Activated naive CD8-positive, alpha-beta T cell (primary cell): ENCODE data around the gene ITFG1.

Experiments
- H3K27ac Mint-ChIP-seq: one replicate; pipeline ENCODE4 v1.8.0; 2021; ENCODE audit warnings: mixed read lengths
- H3K27me3 Mint-ChIP-seq: one replicate; pipeline ENCODE4 v1.8.0; 2021; ENCODE audit warnings: mixed read lengths
- H3K36me3 Mint-ChIP-seq: one replicate; pipeline ENCODE4 v1.8.0; 2021; ENCODE audit warnings: mixed read lengths
- H3K4me1 Mint-ChIP-seq: one replicate; pipeline ENCODE4 v1.8.0; 2021; ENCODE audit warnings: low read depth, mixed read lengths
- H3K4me3 Mint-ChIP-seq: one replicate; pipeline ENCODE4 v1.8.0; 2021; ENCODE audit warnings: mild to moderate bottlenecking, mixed read lengths
- H3K9me3 Mint-ChIP-seq: one replicate; pipeline ENCODE4 v1.8.0; 2021; ENCODE audit warnings: low read depth, mixed read lengths

Gene ITFG1

DNA sequence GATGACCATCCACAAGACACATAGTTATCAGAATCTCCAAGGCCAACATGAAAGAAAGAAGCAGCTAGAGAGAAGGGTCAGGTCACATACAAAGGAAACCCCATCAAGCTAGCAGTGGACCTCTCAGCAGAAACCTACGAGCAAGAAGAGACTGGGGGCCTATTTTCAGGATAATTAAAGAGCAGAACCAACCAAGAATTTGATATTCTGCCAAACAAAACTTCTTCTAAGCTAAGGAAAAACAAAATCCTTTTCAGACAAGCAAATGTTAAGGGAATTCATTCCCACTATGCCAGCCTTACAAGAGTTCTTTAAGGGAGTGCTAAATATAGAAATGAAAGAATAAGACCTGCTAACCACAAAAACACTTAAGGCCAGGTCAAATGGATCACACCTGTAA lies 47.8 kb downstream of the ITFG1 start:
- Mint-ChIP-seq H3K36me3 (peaks cover 30% of the 10 kb centered on the region), H3K27ac (no peak overlapping the region), H3K4me1 (peaks cover 17% of the 10 kb centered on the region), H3K4me3 (no peak overlapping the region), H3K27me3 (no peaks in the 10 kb centered on the region), H3K9me3 (no peaks in the 10 kb centered on the region)

DNA sequence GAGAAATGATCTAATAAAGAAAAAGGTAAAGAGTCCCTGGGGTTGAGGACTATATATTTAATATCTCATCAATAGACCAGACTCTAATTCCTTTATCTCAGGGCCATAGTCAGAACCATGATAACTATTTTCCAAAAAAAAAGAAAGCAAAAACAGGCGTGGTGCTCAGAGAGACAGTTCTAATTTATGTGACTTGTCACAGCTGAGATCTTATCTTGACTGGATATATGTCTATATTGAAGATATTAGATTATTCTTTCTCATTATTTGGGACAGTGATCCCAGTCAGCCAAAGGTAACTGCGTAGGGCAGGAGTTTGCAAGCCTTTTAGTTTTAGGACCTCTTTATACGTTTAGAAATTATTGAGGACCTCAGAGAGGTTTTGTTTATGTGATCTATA lies 52.4 kb downstream of the ITFG1 start:
- Mint-ChIP-seq H3K27me3 (no peaks in the 10 kb centered on the region), H3K36me3 (peaks cover 31% of the 10 kb centered on the region), H3K9me3 (no peaks in the 10 kb centered on the region), H3K4me3 (no peak overlapping the region), H3K4me1 (peaks cover 15% of the 10 kb centered on the region), H3K27ac (no peak overlapping the region)

DNA sequence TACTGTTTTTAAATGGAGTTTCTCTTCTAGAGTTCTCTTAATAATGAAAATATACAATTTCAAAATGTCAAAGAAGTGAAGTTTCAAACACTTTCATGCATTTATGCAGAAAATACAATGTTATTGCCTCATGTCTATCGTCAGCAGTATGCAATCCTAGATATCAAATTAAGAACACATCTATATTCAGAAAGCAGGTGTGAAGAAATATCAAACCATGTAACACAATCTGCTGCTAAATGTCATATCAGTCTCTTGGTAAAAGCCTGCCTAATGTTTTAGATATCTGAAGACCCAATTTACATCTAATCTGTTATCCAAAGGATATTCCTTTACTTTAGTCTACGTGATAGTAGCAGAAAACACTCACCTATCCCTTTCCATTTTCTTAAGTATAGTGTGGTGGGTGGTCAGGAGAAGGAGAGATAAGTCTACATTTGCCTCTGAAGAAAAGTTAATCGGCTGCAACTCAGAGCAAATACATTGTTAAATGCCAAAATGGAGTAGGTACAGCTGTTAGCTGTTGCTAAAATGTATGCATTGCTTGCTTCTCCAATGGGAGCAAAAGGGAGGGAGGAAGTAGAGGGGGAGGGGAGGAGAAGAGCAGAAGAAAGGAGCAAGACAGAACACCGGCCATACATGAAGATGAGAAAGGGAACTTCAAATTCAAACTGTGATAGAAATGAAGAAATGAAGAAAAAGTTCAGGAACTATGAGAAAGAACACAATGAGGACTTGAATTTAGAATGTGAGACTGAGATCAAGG lies 64.9 kb downstream of the ITFG1 start:
- Mint-ChIP-seq H3K27me3 (no peaks in the 10 kb centered on the region), H3K9me3 (no peaks in the 10 kb centered on the region), H3K4me3 (no peak overlapping the region), H3K27ac (no peak overlapping the region), H3K36me3 (peaks cover 19% of the 10 kb centered on the region), H3K4me1 (peaks cover 20% of the 10 kb centered on the region)

DNA sequence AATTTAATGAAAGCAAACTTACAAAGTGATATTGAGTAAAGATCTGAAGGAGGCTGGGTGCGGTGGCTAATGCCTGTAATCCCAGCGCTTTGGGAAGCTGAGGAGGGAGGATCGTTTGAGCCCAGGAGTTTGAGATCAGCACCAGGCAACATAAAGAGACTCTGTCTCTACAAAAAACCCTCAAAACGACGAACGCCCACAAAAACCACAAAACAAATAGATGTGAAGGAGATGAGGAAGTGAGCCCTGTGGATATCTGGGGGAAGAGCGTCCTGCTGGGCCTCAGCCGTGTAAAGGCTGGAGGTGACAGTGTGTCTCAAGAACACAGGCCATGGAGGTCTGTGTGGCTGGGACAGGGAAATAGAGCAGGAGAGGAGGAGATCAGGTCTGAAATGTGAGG lies 68.8 kb downstream of the ITFG1 start:
- peaks cover 22% of the 10 kb centered on the region for H3K36me3 Mint-ChIP-seq
- H3K4me3 Mint-ChIP-seq, result no peak overlapping the region
- no peaks in the 10 kb centered on the region for H3K27me3 Mint-ChIP-seq
- no peak overlapping the region for H3K27ac Mint-ChIP-seq
- no peaks in the 10 kb centered on the region for H3K9me3 Mint-ChIP-seq
- H3K4me1 Mint-ChIP-seq, result peaks cover 24% of the 10 kb centered on the region

- no peaks in the 10 kb centered on the region for H3K27me3 Mint-ChIP-seq
- H3K27ac Mint-ChIP-seq, result no peak overlapping the region
- peaks cover 12% of the 10 kb centered on the region for H3K36me3 Mint-ChIP-seq
- H3K9me3 Mint-ChIP-seq, result no peaks in the 10 kb centered on the region
- H3K4me1 Mint-ChIP-seq, result peaks cover 22% of the 10 kb centered on the region
- H3K4me3 Mint-ChIP-seq, result no peak overlapping the region
Measured at GRCh38 chr16:47388705-47389104, 72.2 kb downstream of the ITFG1 start.

- no peak overlapping the region for H3K27ac Mint-ChIP-seq
- no peaks in the 10 kb centered on the region for H3K27me3 Mint-ChIP-seq
- no peaks in the 10 kb centered on the region for H3K9me3 Mint-ChIP-seq
Measured at GRCh38 chr16:47387026-47387734, 73.7 kb downstream of the ITFG1 start.

GRCh38 chr16:47386201-47386718 lies 74.6 kb downstream of the ITFG1 start:
- Mint-ChIP-seq H3K9me3 (no peaks in the 10 kb centered on the region), H3K27me3 (no peaks in the 10 kb centered on the region), H3K36me3 (peaks cover 12% of the 10 kb centered on the region), H3K4me1 (peaks cover 6% of the 10 kb centered on the region), H3K27ac (no peak overlapping the region), H3K4me3 (no peak overlapping the region)

More at GRCh38 chr16:47387026-47387734, 73.7 kb downstream of the ITFG1 start:
- Mint-ChIP-seq H3K4me3 (no peak overlapping the region), H3K4me1 (peaks cover 11% of the 10 kb centered on the region), H3K36me3 (peaks cover 12% of the 10 kb centered on the region)

GRCh38 chr16:47382362-47382761 lies 78.5 kb downstream of the ITFG1 start:
- Mint-ChIP-seq H3K4me1 (peaks cover 2% of the 10 kb centered on the region), H3K27me3 (no peaks in the 10 kb centered on the region), H3K9me3 (no peaks in the 10 kb centered on the region), H3K36me3 (peaks cover 15% of the 10 kb centered on the region), H3K4me3 (no peak overlapping the region), H3K27ac (no peak overlapping the region)

DNA sequence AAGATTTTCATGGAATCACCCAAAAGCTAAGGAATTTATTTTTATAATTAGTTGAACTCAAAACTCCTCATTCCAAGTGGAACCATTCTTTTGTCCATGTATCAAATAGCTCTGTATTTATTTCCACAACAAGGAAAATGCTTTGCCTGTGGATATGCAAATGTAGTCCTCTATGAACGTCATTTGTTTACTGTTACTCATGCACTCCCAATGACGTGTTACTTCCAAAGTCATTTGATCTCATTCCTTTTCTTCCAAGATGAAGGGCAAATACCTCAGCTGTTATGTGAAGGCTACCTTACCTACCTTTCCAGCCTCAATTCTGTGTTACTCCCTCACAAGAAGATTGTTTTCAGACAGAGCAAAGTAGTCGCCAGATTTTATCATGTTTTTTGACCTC lies 83.7 kb downstream of the ITFG1 start:
- Mint-ChIP-seq H3K4me1 (no peaks in the 10 kb centered on the region), H3K27ac (no peak overlapping the region), H3K4me3 (no peak overlapping the region), H3K36me3 (peaks cover 24% of the 10 kb centered on the region), H3K27me3 (no peaks in the 10 kb centered on the region), H3K9me3 (no peaks in the 10 kb centered on the region)

GRCh38 chr16:47375423-47375822 lies 85.4 kb downstream of the ITFG1 start:
- no peaks in the 10 kb centered on the region for H3K9me3 Mint-ChIP-seq
- H3K36me3 Mint-ChIP-seq, result peaks cover 31% of the 10 kb centered on the region
- H3K27ac Mint-ChIP-seq, result no peak overlapping the region
- no peaks in the 10 kb centered on the region for H3K27me3 Mint-ChIP-seq
- H3K4me3 Mint-ChIP-seq, result no peak overlapping the region
- H3K4me1 Mint-ChIP-seq, result no peaks in the 10 kb centered on the region

GRCh38 chr16:47374629-47375028 lies 86.2 kb downstream of the ITFG1 start:
- H3K27ac Mint-ChIP-seq, result no peak overlapping the region
- no peak overlapping the region for H3K4me3 Mint-ChIP-seq
- H3K4me1 Mint-ChIP-seq, result no peaks in the 10 kb centered on the region
- H3K9me3 Mint-ChIP-seq, result no peaks in the 10 kb centered on the region
- peaks cover 29% of the 10 kb centered on the region for H3K36me3 Mint-ChIP-seq
- H3K27me3 Mint-ChIP-seq, result no peaks in the 10 kb centered on the region

DNA sequence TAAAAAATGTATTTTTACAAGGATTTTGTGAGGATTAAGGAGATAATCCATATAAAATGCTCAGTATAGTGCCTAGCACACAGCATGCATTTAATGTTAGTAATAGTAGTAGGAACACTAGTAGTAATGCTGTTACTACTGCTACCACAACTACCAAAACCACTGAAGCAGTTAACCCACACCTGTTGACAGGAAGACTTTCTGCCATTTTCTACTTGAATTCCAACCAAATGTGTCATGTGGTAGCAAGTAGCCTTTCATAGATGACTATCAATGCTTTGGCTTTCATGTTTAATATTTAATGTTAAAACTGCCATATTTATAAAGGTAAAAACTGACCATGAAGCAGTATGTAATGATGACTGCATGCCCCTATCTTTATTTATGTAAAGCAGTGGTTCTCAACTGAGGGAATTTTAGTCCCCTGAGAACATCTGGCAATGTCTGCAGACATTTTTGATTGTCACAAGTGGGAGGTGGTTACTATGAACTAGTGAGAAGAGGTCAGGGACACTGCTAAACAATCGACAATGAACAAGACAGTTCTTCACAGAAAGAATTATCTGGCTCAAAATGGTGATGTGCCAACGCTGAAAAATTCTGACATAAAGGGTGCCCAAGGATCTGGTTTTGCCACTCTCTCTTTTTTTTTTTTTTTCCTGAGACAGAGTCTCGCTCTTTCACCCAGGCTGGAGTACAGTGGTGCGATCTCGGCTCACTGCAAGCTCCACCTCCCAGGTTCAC lies 89.4 kb downstream of the ITFG1 start:
- H3K9me3 Mint-ChIP-seq, result no peaks in the 10 kb centered on the region
- peaks cover 30% of the 10 kb centered on the region for H3K36me3 Mint-ChIP-seq
- H3K27me3 Mint-ChIP-seq, result no peaks in the 10 kb centered on the region
- H3K4me1 Mint-ChIP-seq, result no peaks in the 10 kb centered on the region
- H3K4me3 Mint-ChIP-seq, result no peak overlapping the region
- H3K27ac Mint-ChIP-seq, result no peak overlapping the region

GRCh38 chr16:47370536-47370935 lies 90.3 kb downstream of the ITFG1 start:
- Mint-ChIP-seq H3K27ac (no peak overlapping the region), H3K9me3 (no peaks in the 10 kb centered on the region), H3K4me3 (no peak overlapping the region), H3K36me3 (peaks cover 37% of the 10 kb centered on the region), H3K4me1 (no peaks in the 10 kb centered on the region), H3K27me3 (no peaks in the 10 kb centered on the region)

DNA sequence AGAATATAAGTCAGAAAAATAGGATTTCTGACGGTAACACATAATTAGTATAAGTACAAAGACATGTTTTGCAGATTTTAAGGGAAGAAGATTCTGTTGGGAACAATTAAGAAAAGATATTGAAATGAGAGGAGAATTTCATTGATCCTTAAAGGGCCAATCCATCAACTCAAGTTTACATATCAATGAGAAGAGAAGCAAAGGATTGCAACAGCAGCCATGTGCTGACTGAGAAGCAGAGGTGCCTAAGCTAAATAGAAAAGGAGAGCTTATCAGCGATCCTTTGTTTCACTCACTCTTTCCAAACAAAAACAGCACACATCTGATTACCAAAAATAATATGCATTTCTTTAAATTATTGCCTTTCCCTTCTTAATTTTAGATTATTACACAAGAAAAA lies 94.6 kb downstream of the ITFG1 start:
- no peaks in the 10 kb centered on the region for H3K9me3 Mint-ChIP-seq
- no peaks in the 10 kb centered on the region for H3K4me1 Mint-ChIP-seq
- no peaks in the 10 kb centered on the region for H3K27me3 Mint-ChIP-seq
- H3K36me3 Mint-ChIP-seq, result peaks cover 31% of the 10 kb centered on the region
- H3K27ac Mint-ChIP-seq, result no peak overlapping the region
- H3K4me3 Mint-ChIP-seq, result no peak overlapping the region

GRCh38 chr16:47363761-47364160 lies 97.1 kb downstream of the ITFG1 start:
- no peaks in the 10 kb centered on the region for H3K27me3 Mint-ChIP-seq
- H3K36me3 Mint-ChIP-seq, result peaks cover 36% of the 10 kb centered on the region
- H3K27ac Mint-ChIP-seq, result no peak overlapping the region
- H3K9me3 Mint-ChIP-seq, result no peaks in the 10 kb centered on the region
- no peaks in the 10 kb centered on the region for H3K4me1 Mint-ChIP-seq
- H3K4me3 Mint-ChIP-seq, result no peak overlapping the region
